ENCODE measurements around the gene TEAD2. TPM values are rescaled to one million over a fixed set of nuclear protein-coding genes. Genes with fewer than 3 reads are reported as not detected.

Gene TEAD2
- total RNA-seq, 1 experiment from 2014 or later = 121 TPM

- POLR2A ChIA-PET (ENCODE audit: low non-redundant PET) = no interaction called here
- H3K9me3 ChIP-seq (ENCODE audit: low read depth, low read length, poor library complexity, severe bottlenecking) = no peaks in the 10 kb centered on the region
- TF ChIP-seq EZH2 (IDR thresholded peaks at IDR 0.05; ENCODE audit: borderline replicate concordance, low read depth, low read length, poor library complexity, severe bottlenecking) = no peak
- TF ChIP-seq CTCF (conservative IDR thresholded peaks at IDR 0.05; ENCODE audit: low read depth, low read length) = no peak
- CTCF ChIA-PET = no interaction called here
- H3K4me1 ChIP-seq (ENCODE audit: insufficient read depth, low read length, poor library complexity, severe bottlenecking) = no peaks in the 10 kb centered on the region
- intact Hi-C loops (cut with micrococcal nuclease; ENCODE audit: unreplicated experiment) = no loop called here
- H3K4me3 ChIP-seq (ENCODE audit: low read depth, low read length, poor library complexity, severe bottlenecking) = no peak overlapping the region
- H3K27me3 ChIP-seq (replicated peaks; ENCODE audit: insufficient read depth, low read depth, low read length, poor library complexity) = no peaks in the 10 kb centered on the region
- H3K36me3 ChIP-seq (ENCODE audit: insufficient read depth, low read length, poor library complexity, severe bottlenecking) = no peaks in the 10 kb centered on the region
- H3K27ac ChIP-seq (ENCODE audit: low read depth, low read length, poor library complexity, severe bottlenecking) = no peak overlapping the region
- BruUV-seq (replicated peaks) = no TSS peak
- no peak for DNase-seq (ENCODE audit: low spot score)
These were observed 28.1 kb upstream of the TEAD2 start for GRCh38 chr19:49390131-49390928.

- no TSS peak for BruUV-seq (replicated peaks)
- TF ChIP-seq EZH2 (IDR thresholded peaks at IDR 0.05; ENCODE audit: borderline replicate concordance, low read depth, low read length, poor library complexity, severe bottlenecking) (no peak), CTCF (conservative IDR thresholded peaks at IDR 0.05; ENCODE audit: low read depth, low read length) (no peak)
- intact Hi-C loops (cut with micrococcal nuclease; ENCODE audit: unreplicated experiment) = no loop called here
These were observed 27.2 kb upstream of the TEAD2 start for GRCh38 chr19:49389406-49389805.

GRCh38 chr19:49387936-49388372 is 25.7 kb upstream of the TEAD2 start, which contains the start of gene KASH5:
KASH5 (plus strand) TSS chr19:49388249; CDS start chr19:49390884, 2,635 bp downstream.
- BruUV-seq (replicated peaks) = no TSS peak
- ChIA-PET CTCF (no interaction called here), POLR2A (ENCODE audit: low non-redundant PET) (no interaction called here)

More at GRCh38 chr19:49389406-49389805, 27.2 kb upstream of the TEAD2 start:
- Histone ChIP-seq H3K27ac (ENCODE audit: low read depth, low read length, poor library complexity, severe bottlenecking) (no peak overlapping the region), H3K27me3 (replicated peaks; ENCODE audit: insufficient read depth, low read depth, low read length, poor library complexity) (no peaks in the 10 kb centered on the region), H3K4me1 (ENCODE audit: insufficient read depth, low read length, poor library complexity, severe bottlenecking) (no peaks in the 10 kb centered on the region), H3K9me3 (ENCODE audit: low read depth, low read length, poor library complexity, severe bottlenecking) (no peaks in the 10 kb centered on the region), H3K4me3 (ENCODE audit: low read depth, low read length, poor library complexity, severe bottlenecking) (no peak overlapping the region), H3K36me3 (ENCODE audit: insufficient read depth, low read length, poor library complexity, severe bottlenecking) (no peaks in the 10 kb centered on the region)
- CTCF ChIA-PET = no interaction called here
- POLR2A ChIA-PET (ENCODE audit: low non-redundant PET) = interaction anchor here (0.7 kb wide), 1 partner anchor 37 kb away, joined by 4 read pairs; no protein-coding TSS in a partner anchor
- DNase-seq (ENCODE audit: low spot score) = no peak

More at GRCh38 chr19:49387936-49388372, 25.7 kb upstream of the TEAD2 start, which contains the start of gene KASH5:
- Histone ChIP-seq H3K36me3 (ENCODE audit: insufficient read depth, low read length, poor library complexity, severe bottlenecking) (no peaks in the 10 kb centered on the region), H3K27ac (ENCODE audit: low read depth, low read length, poor library complexity, severe bottlenecking) (no peak within 1 kb of the TSS), H3K4me1 (ENCODE audit: insufficient read depth, low read length, poor library complexity, severe bottlenecking) (no peaks in the 10 kb centered on the region), H3K4me3 (ENCODE audit: low read depth, low read length, poor library complexity, severe bottlenecking) (no peak within 1 kb of the TSS), H3K9me3 (ENCODE audit: low read depth, low read length, poor library complexity, severe bottlenecking) (peaks cover under 1% of the 10 kb centered on the region), H3K27me3 (replicated peaks; ENCODE audit: insufficient read depth, low read depth, low read length, poor library complexity) (no peaks in the 10 kb centered on the region)
- no peak for DNase-seq (ENCODE audit: low spot score)
- TF ChIP-seq CTCF (conservative IDR thresholded peaks at IDR 0.05; ENCODE audit: low read depth, low read length) = no peak
- TF ChIP-seq EZH2 (IDR thresholded peaks at IDR 0.05; ENCODE audit: borderline replicate concordance, low read depth, low read length, poor library complexity, severe bottlenecking) = no peak
- intact Hi-C loops (cut with micrococcal nuclease; ENCODE audit: unreplicated experiment) = no loop called here
